OCI-LY3 (cell line): Measurements from ENCODE around the gene SLX9.
A peak's percentile ranks its signal among the peaks of the same experiment; 100 is the strongest.

Experiments used
- H2AFZ ChIP-seq: fragments of 200-600, 300-600 bp; shearing (Covaris generic); 2 replicates; pipeline ENCODE4 v1.6.0; 2014; ENCODE audit warnings: antibody characterized with exemption, low read depth, low read length
- H3K27ac ChIP-seq: fragments of 200-600, 300-600 bp; sonication (generic); 2 replicates; pipeline ENCODE4 v1.5.1; 2014; ENCODE audit warnings: mild to moderate bottlenecking, low read length, moderate library complexity, mixed read lengths
- H3K27me3 ChIP-seq: fragments of 200-600, 300-600 bp; sonication (generic); 2 replicates; pipeline ENCODE4 v1.6.1; 2014; ENCODE audit warnings: low read depth, low read length, mixed read lengths
- H3K36me3 ChIP-seq: fragments of 200-600, 300-600 bp; sonication (generic); replicated peaks from 2 replicates; pipeline ENCODE3; 2014; ENCODE audit warnings: low read depth, low read length, mixed read lengths
- H3K4me1 ChIP-seq: fragments of 300-600, 200-600 bp; sonication (generic); 2 replicates; pipeline ENCODE4 v1.6.1; 2014; ENCODE audit warnings: low read length, mixed read lengths
- H3K4me2 ChIP-seq: fragments of 200-600, 300-600 bp; sonication (generic); 2 replicates; pipeline ENCODE4 v1.6.1; 2014; ENCODE audit warnings: low read length, mixed read lengths
- H3K4me3 ChIP-seq: fragments of 300-600, 200-600 bp; sonication (generic); 2 replicates; pipeline ENCODE4 v1.5.1; 2014; ENCODE audit warnings: antibody characterized with exemption, mild to moderate bottlenecking, low read length, moderate library complexity
- H3K79me2 ChIP-seq: fragments of 300-600, 200-600 bp; shearing (Covaris generic); 2 replicates; pipeline ENCODE4 v1.6.1; 2014; ENCODE audit warnings: mild to moderate bottlenecking, low read length, mixed read lengths
- H3K9ac ChIP-seq: fragments of 300-600, 200-600 bp; shearing (Covaris generic); 2 replicates; pipeline ENCODE4 v1.6.0; 2014; ENCODE audit warnings: mild to moderate bottlenecking, low read length, moderate library complexity
- H3K9me3 ChIP-seq: fragments of 200-600, 300-600 bp; shearing (Covaris generic); 2 replicates; pipeline ENCODE4 v1.6.1; 2014; ENCODE audit warnings: low read length, mixed read lengths; ENCODE audit not compliant: insufficient read depth
- H4K20me1 ChIP-seq: fragments of 200-600, 300-600 bp; sonication (generic); 2 replicates; pipeline ENCODE4 v1.6.1; 2016; ENCODE audit warnings: low read length, mixed read lengths; ENCODE audit not compliant: insufficient read depth
- EZH2phosphoT487 ChIP-seq: fragments of 200-600 bp; shearing (Covaris generic); IDR thresholded peaks from 2 replicates; pipeline ENCODE4 v1.6.1; 2018; ENCODE audit warnings: antibody characterized with exemption, mixed run types, low read depth
- TF ChIP-seq, protein P1 (sequence below): fragments of 200-600, 300-600 bp; sonication (generic); IDR thresholded peaks from 2 replicates; pipeline ENCODE4 v1.5.1; 2014; ENCODE audit warnings: antibody characterized with exemption, low read length, low read depth

Gene SLX9

GRCh38 chr21:44949161-44949778, 9.4 kb downstream of the SLX9 start:
- Histone ChIP-seq H3K27me3 (no peaks in the 10 kb centered on the region), H3K36me3 (peaks cover 8% of the 10 kb centered on the region), H3K4me2 (no peak overlapping the region), H3K9me3 (no peaks in the 10 kb centered on the region), H3K9ac (no peak overlapping the region), H4K20me1 (peaks cover 34% of the 10 kb centered on the region), H3K4me3 (no peak overlapping the region), H3K4me1 (no peaks in the 10 kb centered on the region), H3K27ac (no peak overlapping the region), H3K79me2 (peaks cover 89% of the 10 kb centered on the region), H2AFZ (no peak overlapping the region)
- TF ChIP-seq, protein P1, sequence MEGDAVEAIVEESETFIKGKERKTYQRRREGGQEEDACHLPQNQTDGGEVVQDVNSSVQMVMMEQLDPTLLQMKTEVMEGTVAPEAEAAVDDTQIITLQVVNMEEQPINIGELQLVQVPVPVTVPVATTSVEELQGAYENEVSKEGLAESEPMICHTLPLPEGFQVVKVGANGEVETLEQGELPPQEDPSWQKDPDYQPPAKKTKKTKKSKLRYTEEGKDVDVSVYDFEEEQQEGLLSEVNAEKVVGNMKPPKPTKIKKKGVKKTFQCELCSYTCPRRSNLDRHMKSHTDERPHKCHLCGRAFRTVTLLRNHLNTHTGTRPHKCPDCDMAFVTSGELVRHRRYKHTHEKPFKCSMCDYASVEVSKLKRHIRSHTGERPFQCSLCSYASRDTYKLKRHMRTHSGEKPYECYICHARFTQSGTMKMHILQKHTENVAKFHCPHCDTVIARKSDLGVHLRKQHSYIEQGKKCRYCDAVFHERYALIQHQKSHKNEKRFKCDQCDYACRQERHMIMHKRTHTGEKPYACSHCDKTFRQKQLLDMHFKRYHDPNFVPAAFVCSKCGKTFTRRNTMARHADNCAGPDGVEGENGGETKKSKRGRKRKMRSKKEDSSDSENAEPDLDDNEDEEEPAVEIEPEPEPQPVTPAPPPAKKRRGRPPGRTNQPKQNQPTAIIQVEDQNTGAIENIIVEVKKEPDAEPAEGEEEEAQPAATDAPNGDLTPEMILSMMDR: no peak
- TF ChIP-seq EZH2phosphoT487: no peak

DNA sequence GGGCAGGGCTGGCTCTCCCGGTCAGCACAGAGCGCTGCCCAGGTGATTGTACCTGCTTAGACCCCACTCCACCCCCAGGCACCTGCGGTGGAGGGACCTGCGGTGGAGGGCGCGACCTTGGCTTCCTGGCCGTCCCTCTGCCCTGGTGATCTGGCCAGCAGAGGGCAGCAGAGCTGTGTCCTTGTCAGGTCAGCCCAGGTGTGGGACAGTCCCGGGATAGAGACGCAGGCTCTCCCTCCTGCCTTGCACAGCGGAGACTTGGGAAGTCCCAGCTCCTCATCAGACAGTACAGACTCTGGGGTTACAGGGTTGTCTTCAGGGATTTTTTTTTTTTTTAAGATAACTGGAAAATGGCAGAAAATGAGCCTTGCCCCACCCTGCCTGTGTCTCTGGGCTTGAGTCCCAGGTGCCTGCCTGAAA, 10.0 kb downstream of the SLX9 start:
- Histone ChIP-seq H3K4me2 (no peak overlapping the region), H3K9ac (no peak overlapping the region), H3K4me3 (no peak overlapping the region), H3K79me2 (peaks cover 87% of the 10 kb centered on the region), H3K27ac (no peak overlapping the region), H3K27me3 (no peaks in the 10 kb centered on the region), H3K9me3 (no peaks in the 10 kb centered on the region), H3K4me1 (no peaks in the 10 kb centered on the region), H2AFZ (no peak overlapping the region), H4K20me1 (peaks cover 34% of the 10 kb centered on the region), H3K36me3 (peaks cover 3% of the 10 kb centered on the region)
- TF ChIP-seq, protein P1: peak; percentile 67
- no peak for TF ChIP-seq EZH2phosphoT487

DNA sequence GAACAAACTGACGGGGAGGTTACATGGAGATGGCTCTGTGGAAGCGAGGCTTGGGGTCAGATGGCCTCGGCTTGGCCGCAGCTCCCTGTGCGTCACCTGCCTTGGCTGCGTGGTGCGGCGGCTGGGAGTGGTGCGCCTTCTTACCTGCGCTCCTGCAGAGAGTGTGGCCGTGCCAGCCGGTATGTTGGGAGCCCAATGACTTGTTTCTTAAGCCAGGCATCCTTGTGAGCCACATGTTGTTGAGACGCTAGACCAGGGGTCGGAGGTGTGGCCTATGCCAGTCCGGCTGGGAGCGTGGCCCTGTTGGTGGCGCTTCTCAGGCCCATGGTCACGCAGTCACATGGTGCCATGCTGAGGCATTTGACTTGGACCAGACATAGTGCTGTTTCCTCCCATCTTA, 10.5 kb downstream of the SLX9 start:
- H3K4me1 ChIP-seq: no peaks in the 10 kb centered on the region
- H3K79me2 ChIP-seq: peaks cover 81% of the 10 kb centered on the region
- H3K4me2 ChIP-seq: no peak overlapping the region
- no peaks in the 10 kb centered on the region for H3K27me3 ChIP-seq
- peaks cover 2% of the 10 kb centered on the region for H3K36me3 ChIP-seq
- no peak overlapping the region for H3K9ac ChIP-seq
- H4K20me1 ChIP-seq: peaks cover 34% of the 10 kb centered on the region
- no peak overlapping the region for H3K4me3 ChIP-seq
- no peak overlapping the region for H2AFZ ChIP-seq
- no peak for TF ChIP-seq EZH2phosphoT487
- TF ChIP-seq, protein P1: no peak
- H3K27ac ChIP-seq: no peak overlapping the region
- no peaks in the 10 kb centered on the region for H3K9me3 ChIP-seq

- Histone ChIP-seq H3K4me3 (no peak overlapping the region), H3K27ac (no peak overlapping the region), H2AFZ (no peak overlapping the region), H3K36me3 (peaks cover 2% of the 10 kb centered on the region), H3K27me3 (no peaks in the 10 kb centered on the region), H3K4me2 (no peak overlapping the region), H3K9me3 (no peaks in the 10 kb centered on the region), H3K4me1 (no peaks in the 10 kb centered on the region), H4K20me1 (peaks cover 34% of the 10 kb centered on the region), H3K79me2 (peaks cover 79% of the 10 kb centered on the region), H3K9ac (no peak overlapping the region)
- TF ChIP-seq, protein P1: no peak
- TF ChIP-seq EZH2phosphoT487: no peak
These were observed 11.5 kb downstream of the SLX9 start for GRCh38 chr21:44951186-44951915.
